CD4-positive, alpha-beta T cell treated with Interferon gamma for 1 hour (primary cell): ENCODE data around the gene TGFBR3L.

Experiments used
- DNase-seq: peaks from one replicate; pipeline ENCODE4 v3.0.0-alpha.2; 2020

Gene TGFBR3L

GRCh38 chr19:7963566-7963965, 48.9 kb downstream of the TGFBR3L start:
- no peak for DNase-seq

- DNase-seq: no peak
These were observed 50.7 kb downstream of the TGFBR3L start for GRCh38 chr19:7965259-7965841.

GRCh38 chr19:7965921-7966665, 51.5 kb downstream of the TGFBR3L start:
- DNase-seq: no peak

GRCh38 chr19:7968008-7968795, 53.6 kb downstream of the TGFBR3L start:
- DNase-seq: no peak
